ENCODE results near the gene FIGNL1.

DNA sequence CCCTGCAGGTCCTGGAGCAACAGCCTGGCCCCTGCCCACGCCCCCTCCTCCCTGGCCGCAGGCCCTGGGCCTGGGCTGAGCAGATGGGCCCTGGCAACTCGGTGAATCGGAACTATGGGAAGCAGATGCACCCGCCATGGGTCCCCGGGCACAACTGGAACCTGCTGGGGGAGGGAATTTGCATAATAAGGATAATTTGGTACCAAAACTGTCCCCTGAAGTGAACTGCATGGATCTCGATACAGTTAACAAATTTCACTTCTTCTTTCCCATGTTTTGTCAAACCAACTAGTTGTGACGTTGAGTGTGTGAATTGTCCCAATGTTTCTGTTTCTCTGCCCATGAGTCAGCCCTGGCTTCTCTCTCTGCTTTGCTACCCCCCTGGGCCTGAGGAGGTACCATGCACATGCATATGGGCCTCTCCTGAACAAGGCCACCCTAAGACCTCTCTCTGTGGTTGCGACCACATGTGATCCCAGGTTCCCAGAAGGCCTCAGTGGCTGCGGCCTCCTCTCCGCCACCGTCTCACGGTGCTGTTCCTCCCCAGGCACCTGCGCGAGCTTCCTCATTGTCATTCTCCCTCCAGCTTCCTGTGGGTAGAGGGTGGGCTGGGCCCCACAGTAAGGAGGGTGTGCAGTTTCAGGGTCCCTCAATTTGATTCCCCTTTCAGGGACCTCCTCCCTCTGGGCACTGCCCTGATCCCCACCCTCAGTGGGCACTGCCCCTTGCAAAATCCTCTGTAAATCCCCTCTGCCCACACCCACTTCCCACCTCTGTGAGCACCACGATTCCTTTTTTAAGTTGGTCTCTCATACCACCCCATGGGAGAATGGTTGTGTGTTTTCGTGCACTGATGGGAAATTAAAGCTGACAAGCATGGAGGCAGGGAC lies 40.0 kb downstream of the FIGNL1 start:
- TF ChIP-seq, protein P1, sequence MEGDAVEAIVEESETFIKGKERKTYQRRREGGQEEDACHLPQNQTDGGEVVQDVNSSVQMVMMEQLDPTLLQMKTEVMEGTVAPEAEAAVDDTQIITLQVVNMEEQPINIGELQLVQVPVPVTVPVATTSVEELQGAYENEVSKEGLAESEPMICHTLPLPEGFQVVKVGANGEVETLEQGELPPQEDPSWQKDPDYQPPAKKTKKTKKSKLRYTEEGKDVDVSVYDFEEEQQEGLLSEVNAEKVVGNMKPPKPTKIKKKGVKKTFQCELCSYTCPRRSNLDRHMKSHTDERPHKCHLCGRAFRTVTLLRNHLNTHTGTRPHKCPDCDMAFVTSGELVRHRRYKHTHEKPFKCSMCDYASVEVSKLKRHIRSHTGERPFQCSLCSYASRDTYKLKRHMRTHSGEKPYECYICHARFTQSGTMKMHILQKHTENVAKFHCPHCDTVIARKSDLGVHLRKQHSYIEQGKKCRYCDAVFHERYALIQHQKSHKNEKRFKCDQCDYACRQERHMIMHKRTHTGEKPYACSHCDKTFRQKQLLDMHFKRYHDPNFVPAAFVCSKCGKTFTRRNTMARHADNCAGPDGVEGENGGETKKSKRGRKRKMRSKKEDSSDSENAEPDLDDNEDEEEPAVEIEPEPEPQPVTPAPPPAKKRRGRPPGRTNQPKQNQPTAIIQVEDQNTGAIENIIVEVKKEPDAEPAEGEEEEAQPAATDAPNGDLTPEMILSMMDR (conservative IDR thresholded peaks at IDR 0.05) = no peak
- TF ChIP-seq EZH2 (IDR thresholded peaks at IDR 0.05; ENCODE audit: low read depth) = no peak

Data from PC-9 (cell line).